IMR-90 (cell line): ENCODE data around the gene TSEN34. TPM values are rescaled to one million over a fixed set of nuclear protein-coding genes. Genes with fewer than 3 reads are reported as not detected.

Source experiments
- ATAC-seq: fragments of 200-7000 bp; cut with Tn5 transposase; 2 replicates; pipeline ENCODE4 v1.9.1; 2020; ENCODE audit warnings: low read depth, mild to moderate bottlenecking, moderate library complexity
- BruUV-seq: library from RNA; stranded (reverse); fragments of 400-500 nt; replicated peaks from 2 replicates; lab custom pipeline; 2021; lab: Mats Ljungman, UMichigan
- CTCF ChIA-PET: fragments of 300-600 bp; formaldehyde crosslinking; extraction: SDS; loops from one replicate; lab custom pipeline; 2021; ENCODE audit warnings: antibody characterized with exemption; lab: Yijun Ruan, JAX
- POLR2A ChIA-PET: fragments of 300-600 bp; sonication (Branson Sonifier 250); formaldehyde crosslinking; loops from one replicate; lab custom pipeline; 2022; ENCODE audit warnings: antibody characterized with exemption; ENCODE audit not compliant: unreplicated experiment; lab: Charles Lee
- DNase-seq: peaks from one replicate; pipeline ENCODE4 v3.0.0; 2013
- H2AFZ ChIP-seq: replicated peaks from 2 replicates; pipeline ENCODE3; 2013; ENCODE audit warnings: low read length, mild to moderate bottlenecking; ENCODE audit not compliant: poor library complexity
- H2AK5ac ChIP-seq: 2 replicates; pipeline ENCODE4 v1.6.1; 2013; ENCODE audit warnings: low read depth, low read length, inconsistent platforms
- H2AK9ac ChIP-seq: replicated peaks from 2 replicates; pipeline ENCODE3; 2013; ENCODE audit warnings: mild to moderate bottlenecking, low read depth, low read length, moderate library complexity; ENCODE audit not compliant: poor library complexity
- H2BK120ac ChIP-seq: 2 replicates; pipeline ENCODE4 v1.6.1; 2013; ENCODE audit warnings: low read depth, low read length, inconsistent platforms
- H2BK15ac ChIP-seq: 3 replicates; pipeline ENCODE4 v1.6.1; 2013; ENCODE audit warnings: low read depth, low read length, inconsistent platforms
- H2BK20ac ChIP-seq: 2 replicates; pipeline ENCODE4 v1.6.1; 2013; ENCODE audit warnings: low read depth, mild to moderate bottlenecking, inconsistent platforms, low read length, moderate library complexity
- H2BK5ac ChIP-seq: 2 replicates; pipeline ENCODE4 v1.6.1; 2013; ENCODE audit warnings: mild to moderate bottlenecking, low read depth, low read length, inconsistent platforms; ENCODE audit not compliant: poor library complexity, severe bottlenecking
- H3K14ac ChIP-seq: replicated peaks from 2 replicates; pipeline ENCODE4 v1.6.1; 2013; ENCODE audit warnings: low read depth, low read length, inconsistent platforms
- H3K18ac ChIP-seq: 2 replicates; pipeline ENCODE4 v1.6.1; 2013; ENCODE audit warnings: low read depth, low read length, control low read depth
- H3K23ac ChIP-seq: 2 replicates; pipeline ENCODE4 v1.6.1; 2013; ENCODE audit warnings: low read depth, low read length, inconsistent platforms
- H3K27ac ChIP-seq: 2 replicates; pipeline ENCODE4 v1.5.1; 2013; ENCODE audit warnings: mild to moderate bottlenecking, control low read depth, low read length; ENCODE audit not compliant: insufficient read depth
- H3K27me3 ChIP-seq: 2 replicates; pipeline ENCODE4 v1.6.1; 2013; ENCODE audit warnings: low read length; ENCODE audit not compliant: control insufficient read depth, insufficient read depth
- H3K36me3 ChIP-seq: 2 replicates; pipeline ENCODE4 v1.6.1; 2013; ENCODE audit warnings: low read length, mixed read lengths; ENCODE audit not compliant: control insufficient read depth, insufficient read depth
- H3K4ac ChIP-seq: 2 replicates; pipeline ENCODE4 v1.6.1; 2013; ENCODE audit warnings: low read depth, low read length, inconsistent platforms
- H3K4me1 ChIP-seq: 2 replicates; pipeline ENCODE4 v1.6.1; 2013; ENCODE audit warnings: low read length, mixed read lengths; ENCODE audit not compliant: control insufficient read depth, insufficient read depth
- H3K4me2 ChIP-seq: 2 replicates; pipeline ENCODE4 v1.6.1; 2013; ENCODE audit warnings: low read depth, mild to moderate bottlenecking, control low read depth, low read length, moderate library complexity
- H3K4me3 ChIP-seq: 2 replicates; pipeline ENCODE4 v1.5.1; 2013; ENCODE audit warnings: low read depth, mild to moderate bottlenecking, control low read depth, low read length, moderate library complexity; ENCODE audit not compliant: insufficient read depth
- H3K56ac ChIP-seq: 2 replicates; pipeline ENCODE4 v1.6.1; 2013; ENCODE audit warnings: low read length, inconsistent platforms; ENCODE audit not compliant: insufficient read depth; ENCODE audit errors: extremely low read depth
- H3K79me1 ChIP-seq, 2 experiments: 2 replicates each; pipeline ENCODE4 v1.6.1; 2013; ENCODE audit warnings: low read length in 2 of 2, inconsistent platforms in 1 of 2, low read depth in 1 of 2
- H3K9ac ChIP-seq: 2 replicates; pipeline ENCODE4 v1.6.1; 2013; ENCODE audit warnings: low read depth, low read length, control low read depth
- H3K9me1 ChIP-seq: 2 replicates; pipeline ENCODE4 v1.6.1; 2013; ENCODE audit warnings: low read length, inconsistent platforms; ENCODE audit not compliant: insufficient read depth
- H3K9me3 ChIP-seq: 2 replicates; pipeline ENCODE4 v1.6.1; 2013; ENCODE audit warnings: low read length; ENCODE audit not compliant: control insufficient read depth, insufficient read depth
- H4K20me1 ChIP-seq: 2 replicates; pipeline ENCODE4 v1.6.1; 2013; ENCODE audit warnings: low read length, inconsistent platforms; ENCODE audit not compliant: insufficient read depth
- H4K5ac ChIP-seq: 2 replicates; pipeline ENCODE4 v1.6.1; 2013; ENCODE audit warnings: mild to moderate bottlenecking, low read depth, low read length, control low read depth
- H4K8ac ChIP-seq, 2 experiments: 2 replicates each; pipeline ENCODE4 v1.6.1; 2013; ENCODE audit warnings: low read depth in 2 of 2, low read length in 2 of 2, control low read depth in 1 of 2, inconsistent platforms in 1 of 2
- H4K91ac ChIP-seq: 2 replicates; pipeline ENCODE4 v1.6.1; 2013; ENCODE audit warnings: low read depth, low read length, inconsistent platforms; ENCODE audit not compliant: insufficient read depth
- BHLHE40 ChIP-seq: fragments of 150-350 bp; IDR thresholded peaks from 2 replicates; pipeline ENCODE4 v1.6.1; 2016; ENCODE audit warnings: mild to moderate bottlenecking, low read depth, low read length
- ELK1 ChIP-seq: fragments of 150-350 bp; IDR thresholded peaks from 2 replicates; pipeline ENCODE4 v1.6.1; 2016; ENCODE audit warnings: low read depth, mild to moderate bottlenecking, low read length, moderate library complexity, borderline replicate concordance
- FOS ChIP-seq: fragments of 150-350 bp; IDR thresholded peaks from 2 replicates; pipeline ENCODE4 v1.6.1; 2016; ENCODE audit warnings: low read depth, low read length
- MAFK ChIP-seq: IDR thresholded peaks from 2 replicates; pipeline ENCODE4 v1.6.1; 2012; ENCODE audit warnings: low read depth, low read length, improper control_type of control experiment
- MXI1 ChIP-seq: IDR thresholded peaks from 2 replicates; pipeline ENCODE4 v1.6.1; 2012; ENCODE audit warnings: low read depth, mild to moderate bottlenecking, low read length, moderate library complexity, borderline replicate concordance
- POLR2A ChIP-seq: IDR thresholded peaks from 2 replicates; pipeline ENCODE4 v1.6.1; 2012; ENCODE audit warnings: mild to moderate bottlenecking, low read depth, low read length
- RCOR1 ChIP-seq: IDR thresholded peaks from 2 replicates; pipeline ENCODE4 v1.6.1; 2012; ENCODE audit warnings: mild to moderate bottlenecking, low read length, improper control_type of control experiment; ENCODE audit not compliant: insufficient replicate concordance
- RFX5 ChIP-seq: IDR thresholded peaks from 2 replicates; pipeline ENCODE4 v1.8.0; 2012; ENCODE audit warnings: low read depth, mild to moderate bottlenecking, low read length, moderate library complexity
- SMC3 ChIP-seq: fragments of 150-350 bp; IDR thresholded peaks from 2 replicates; pipeline ENCODE4 v1.6.1; 2016; ENCODE audit warnings: low read depth, mild to moderate bottlenecking, antibody characterized with exemption, low read length, moderate library complexity
- WGBS, 2 experiments: methylation state at CpG; one replicate each; pipeline versions ENCODE4 v1.1.5 to v1.1.7; 2013; ENCODE audit warnings: missing lambda C conversion rate in 2 of 2; ENCODE audit not compliant: insufficient read length in 1 of 2; ENCODE audit errors: extremely low coverage in 2 of 2; 5-methylcytosine and 5-hydroxymethylcytosine counted together
- dilution Hi-C: fragments of 300-500 bp; cut with HindIII; formaldehyde crosslinking; loops from one replicate; pipeline ENCODE4 v1.14.3; 2018; ENCODE audit warnings: low sequenced_read_pairs; ENCODE audit not compliant: unreplicated experiment
- in situ Hi-C: fragments of 300-500 bp; cut with MboI; formaldehyde crosslinking; loops from 3 replicates; pipeline ENCODE4 v1.14.3; 2019; ENCODE audit warnings: low sequenced_read_pairs, inconsistent platforms, mixed read lengths
- intact Hi-C: fragments of 100-400 bp; cut with micrococcal nuclease; formaldehyde crosslinking; loops from 2 replicates; pipeline ENCODE4 v1.10.0; 2022
- polyA plus RNA-seq, 3 experiments: library from polyadenylated mRNA; depleted of rRNA; stranded (reverse); fragments of >200 nt; gene quantifications; 2 replicates each; pipeline ENCODE4 v1.2.3, GENCODE V29; 2012; ENCODE audit warnings: low replicate concordance in 1 of 3
- total RNA-seq: library from RNA; depleted of rRNA; stranded (reverse); fragments of >200 nt; gene quantifications from 2 replicates; pipeline ENCODE4 v1.2.3, GENCODE V29; 2012

The TSEN34 gene
- total and polyA plus RNA-seq, 2 of the 4 experiments (the other 2 are of a cell fraction), result 32.1 to 69.4 TPM

DNA sequence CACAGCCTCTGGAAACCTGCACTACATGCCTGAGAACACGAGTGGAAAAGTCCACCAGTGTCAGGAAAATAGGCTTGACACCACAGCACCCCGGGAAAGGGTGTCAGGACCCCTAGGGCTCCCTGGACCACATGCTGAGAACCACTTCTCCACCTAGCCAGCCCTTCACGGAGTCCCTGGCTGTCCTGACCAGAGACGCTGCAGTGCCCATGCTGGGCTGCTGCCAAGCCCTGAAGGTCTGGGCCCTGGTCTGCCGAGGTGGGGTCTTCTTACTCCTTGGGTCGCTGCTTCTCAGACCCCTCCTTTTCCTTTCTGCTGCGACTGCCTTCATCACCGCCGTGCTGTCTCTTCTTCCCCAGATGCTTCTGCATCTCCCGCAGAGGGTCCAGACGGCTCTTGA, 34.6 kb upstream of the TSEN34 start:
- DNase-seq (no peak), ATAC-seq (no peak)
- no peak overlapping the region for H3K56ac ChIP-seq
- peaks cover 7% of the 10 kb centered on the region; the same call in 1 of the 2 replicates for H4K20me1 ChIP-seq
- H3K9me3 ChIP-seq, result no peaks in the 10 kb centered on the region
- peaks cover 11% of the 10 kb centered on the region for H3K4me1 ChIP-seq
- POLR2A ChIA-PET, result no interaction called here
- WGBS, 2 experiments, result 100% methylated on average over 2 of the region's 11 CpGs; no CpG with 5 or more reads in 1 of the 2 experiments
- H3K4ac ChIP-seq, result no peak overlapping the region
- intact Hi-C loops, result loop anchor here (5.0 kb wide), 1 partner anchor 1126 kb away; the partner anchor contains the start of genes BRSK1 and HSPBP1
- H3K79me1 ChIP-seq, result peaks cover 10 to 36% of the 10 kb centered on the region in 2 experiments; a peak in 3 of 4 replicates
- TF ChIP-seq SMC3 (no peak), POLR2A (0 out of 2 replicates have a peak, but pooled peaks have one; percentile 5), BHLHE40 (no peak), RCOR1 (no peak), ELK1 (no peak), MAFK (no peak), MXI1 (no peak), FOS (no peak), RFX5 (no peak)
- no peak overlapping the region for H2BK15ac ChIP-seq
- no peak overlapping the region for H4K5ac ChIP-seq
- no peak overlapping the region for H3K14ac ChIP-seq
- dilution Hi-C loops, result no loop called here
- H4K91ac ChIP-seq, result no peak overlapping the region
- H3K23ac ChIP-seq, result no peak overlapping the region
- no peak overlapping the region for H2BK120ac ChIP-seq
- H2AFZ ChIP-seq, result no peak overlapping the region
- no peak overlapping the region for H3K4me2 ChIP-seq
- H3K27ac ChIP-seq, result no peak overlapping the region
- H3K18ac ChIP-seq, result no peak overlapping the region
- no peak overlapping the region for H3K9ac ChIP-seq
- H3K36me3 ChIP-seq, result peaks cover 52% of the 10 kb centered on the region
- in situ Hi-C loops, result no loop called here
- CTCF ChIA-PET, result no interaction called here
- H3K27me3 ChIP-seq, result no peaks in the 10 kb centered on the region
- no peak overlapping the region for H2AK5ac ChIP-seq
- H4K8ac ChIP-seq, result no peak overlapping the region
- no peak overlapping the region for H2BK20ac ChIP-seq
- no TSS peak for BruUV-seq
- no peak overlapping the region for H2BK5ac ChIP-seq
- no peaks in the 10 kb centered on the region; the same call in 1 of the 2 replicates for H3K9me1 ChIP-seq
- no peak overlapping the region for H3K4me3 ChIP-seq
- no peak overlapping the region for H2AK9ac ChIP-seq
